ENCODE data around the gene USP8.

The USP8 gene

GRCh38 chr15:50543556-50543955 is 119.4 kb downstream of the USP8 start:
- DNase-seq (ENCODE audit: low spot score): no peak

- no peak for DNase-seq (ENCODE audit: low spot score)
Measured at GRCh38 chr15:50544368-50544767, 120.2 kb downstream of the USP8 start.

- DNase-seq (ENCODE audit: low spot score): no peak
Measured at GRCh38 chr15:50546566-50546965, 122.4 kb downstream of the USP8 start, which contains the start of gene USP50. TSS of gene USP50 (minus strand) at chr15:50546666. CDS start at chr15:50546525, 141 bp downstream.

- no peak for DNase-seq (ENCODE audit: low spot score)
Measured at GRCh38 chr15:50549326-50549725, 125.1 kb downstream of the USP8 start.

- DNase-seq (ENCODE audit: low spot score): no peak
Measured at GRCh38 chr15:50552238-50552637, 128.0 kb downstream of the USP8 start.

- no peak for DNase-seq (ENCODE audit: low spot score)
Measured at GRCh38 chr15:50556642-50557371, 132.6 kb downstream of the USP8 start.

- no peak for DNase-seq (ENCODE audit: low spot score)
Measured at GRCh38 chr15:50558012-50558411, 133.8 kb downstream of the USP8 start.

- no peak for DNase-seq (ENCODE audit: low spot score)
Measured at GRCh38 chr15:50562735-50563640, 138.8 kb downstream of the USP8 start.

- DNase-seq (ENCODE audit: low spot score): no peak
Measured at GRCh38 chr15:50563756-50564155, 139.6 kb downstream of the USP8 start.
